ENCODE data around the gene ZNF578. TPM values are rescaled to one million over a fixed set of nuclear protein-coding genes. Genes with fewer than 3 reads are reported as not detected.
"Not testable (repeated sequence)": the region's sequence is repeated elsewhere in the genome, so short reads cannot be mapped to it uniquely, and the experiment has no call there.

ZNF578 gene
- total and polyA plus RNA-seq, 10 of the 15 experiments (the other 5 are each of a cell fraction or from before 2014, with no cell fraction given), result 0.10 to 0.43 (median 0.16) TPM; not detected in 4

- peak; percentile 78 for TF ChIP-seq E2F4 (IDR thresholded peaks at IDR 0.05; ENCODE audit: low read depth, low read length)
- no peak for TF ChIP-seq RCOR1 (conservative IDR thresholded peaks at IDR 0.05; ENCODE audit: low read depth, low read length)
Observed at GRCh38 chr19:52535771-52536447, 82.6 kb downstream of the ZNF578 start (continued).

- DNase-seq (ENCODE audit: low read depth, low spot score) (no peak), FAIRE-seq (no peak), ATAC-seq (peak; percentile 52)
- peak overlapping the region; percentile 92 for H3K4me3 ChIP-seq
- no peaks in the 10 kb centered on the region for H3K27me3 ChIP-seq (replicated peaks in 1 of 2; ENCODE audit: control insufficient read depth in 2 of 2, insufficient read depth in 2 of 2, low read length in 1 of 2)
- H3K79me2 ChIP-seq (ENCODE audit: control insufficient read depth, insufficient read depth, low read length), result peaks cover 2% of the 10 kb centered on the region
- H3K9ac ChIP-seq (ENCODE audit: control insufficient read depth, insufficient read depth, low read length), result peak overlapping the region; percentile 63
- RAD21 ChIA-PET (ENCODE audit: unreplicated experiment), result no interaction called here
- H3K4me2 ChIP-seq (ENCODE audit: control insufficient read depth, insufficient read depth), result peak overlapping the region; percentile 73
- CTCF ChIA-PET, result no interaction called here
- no TSS peak for BruUV-seq (replicated peaks)
- peaks cover 0 to 11% of the 10 kb centered on the region in 2 experiments; a peak in 2 of 4 replicates for H3K36me3 ChIP-seq (ENCODE audit: control insufficient read depth in 2 of 2, insufficient read depth in 2 of 2, low read length in 1 of 2)
- TF ChIP-seq RELB (IDR thresholded peaks at IDR 0.05; ENCODE audit: low read depth) (0 out of 2 replicates have a peak, but pooled peaks have one; percentile 1), ZNF384 (IDR thresholded peaks at IDR 0.05; ENCODE audit: borderline replicate concordance, low read depth, low read length) (no peak)
- peak overlapping the region; percentile 76 for H3K27ac ChIP-seq (ENCODE audit: control insufficient read depth, insufficient read depth)
- H3K9me3 ChIP-seq (replicated peaks; ENCODE audit: control insufficient read depth, insufficient read depth, low read length), result peaks cover 6% of the 10 kb centered on the region; the same call in 2 of the 3 replicates
- 8% methylated on average over 12 of the region's 17 CpGs for WGBS (ENCODE audit: insufficient coverage, insufficient replicate concordance, low lambda C conversion rate, missing lambda C conversion rate)
- H4K20me1 ChIP-seq (ENCODE audit: control insufficient read depth, insufficient read depth), result no peaks in the 10 kb centered on the region
- intact Hi-C loops (cut with micrococcal nuclease; ENCODE audit: unreplicated experiment) (loop anchor here (5.0 kb wide), 1 partner anchor 101 kb away; the partner anchor contains the start of gene ZNF83), in situ Hi-C loops (cut with MboI) (loop anchor here (25.0 kb wide), 1 partner anchor 1149 kb away; the partner anchor contains the start of genes C19orf84 and LIM2)
- H2AFZ ChIP-seq (ENCODE audit: control insufficient read depth, low read depth, low read length), result peak overlapping the region; percentile 46
- SMC1A ChIA-PET (ENCODE audit: uncharacterized antibody, unreplicated experiment), result no interaction called here
- H3K4me1 ChIP-seq (ENCODE audit: control insufficient read depth, insufficient read depth, low read length), result no peaks in the 10 kb centered on the region
- POLR2A ChIA-PET, result no interaction called here
Observed at GRCh38 chr19:52536448-52536800, 83.1 kb downstream of the ZNF578 start.

- H4K20me1 ChIP-seq (ENCODE audit: control insufficient read depth, insufficient read depth); ATAC-seq; DNase-seq (ENCODE audit: low read depth, low spot score); RAD21 ChIA-PET (ENCODE audit: unreplicated experiment); H3K4me2 ChIP-seq (ENCODE audit: control insufficient read depth, insufficient read depth); CTCF ChIA-PET; H3K9ac ChIP-seq (ENCODE audit: control insufficient read depth, insufficient read depth, low read length); H3K27ac ChIP-seq (ENCODE audit: control insufficient read depth, insufficient read depth); SMC1A ChIA-PET (ENCODE audit: uncharacterized antibody, unreplicated experiment); H3K27me3 ChIP-seq (replicated peaks in 1 of 2; ENCODE audit: control insufficient read depth in 2 of 2, insufficient read depth in 2 of 2, low read length in 1 of 2); BruUV-seq (replicated peaks); H3K36me3 ChIP-seq (ENCODE audit: control insufficient read depth in 2 of 2, insufficient read depth in 2 of 2, low read length in 1 of 2); FAIRE-seq; H2AFZ ChIP-seq (ENCODE audit: control insufficient read depth, low read depth, low read length); H3K79me2 ChIP-seq (ENCODE audit: control insufficient read depth, insufficient read depth, low read length); H3K4me3 ChIP-seq; H3K4me1 ChIP-seq (ENCODE audit: control insufficient read depth, insufficient read depth, low read length): not testable (repeated sequence)
- intact Hi-C loops (cut with micrococcal nuclease; ENCODE audit: unreplicated experiment), result loop anchor here (5.0 kb wide), 1 partner anchor 98 kb away; the partner anchor contains the start of gene ZNF83
- 72% methylated on average over 4 of the region's 4 CpGs for WGBS (ENCODE audit: insufficient coverage, insufficient replicate concordance, low lambda C conversion rate, missing lambda C conversion rate)
- POLR2A ChIA-PET, result interaction anchor here (0.7 kb wide), 2 partner anchors 60 to 193 kb away, joined by 4 to 8 read pairs; no protein-coding TSS in a partner anchor
- in situ Hi-C loops (cut with MboI), result loop anchor here (25.0 kb wide), 1 partner anchor 1152 kb away; the partner anchor contains the start of genes C19orf84 and LIM2
- peaks cover 10% of the 10 kb centered on the region; the same call in 2 of the 3 replicates for H3K9me3 ChIP-seq (replicated peaks; ENCODE audit: control insufficient read depth, insufficient read depth, low read length)
Observed at GRCh38 chr19:52538815-52539214, 85.5 kb downstream of the ZNF578 start.
